NCI-H2107 treated with DMSO at 0.1 percent for 48 hours (cell line): ENCODE measurements around the gene ANKRD50.

ENCODE experiments used
- DNase-seq: peaks from one replicate; lab custom pipeline; 2025; ENCODE audit not compliant: unreplicated experiment; lab: John Stamatoyannopoulos, UW

The ANKRD50 gene, protein sequence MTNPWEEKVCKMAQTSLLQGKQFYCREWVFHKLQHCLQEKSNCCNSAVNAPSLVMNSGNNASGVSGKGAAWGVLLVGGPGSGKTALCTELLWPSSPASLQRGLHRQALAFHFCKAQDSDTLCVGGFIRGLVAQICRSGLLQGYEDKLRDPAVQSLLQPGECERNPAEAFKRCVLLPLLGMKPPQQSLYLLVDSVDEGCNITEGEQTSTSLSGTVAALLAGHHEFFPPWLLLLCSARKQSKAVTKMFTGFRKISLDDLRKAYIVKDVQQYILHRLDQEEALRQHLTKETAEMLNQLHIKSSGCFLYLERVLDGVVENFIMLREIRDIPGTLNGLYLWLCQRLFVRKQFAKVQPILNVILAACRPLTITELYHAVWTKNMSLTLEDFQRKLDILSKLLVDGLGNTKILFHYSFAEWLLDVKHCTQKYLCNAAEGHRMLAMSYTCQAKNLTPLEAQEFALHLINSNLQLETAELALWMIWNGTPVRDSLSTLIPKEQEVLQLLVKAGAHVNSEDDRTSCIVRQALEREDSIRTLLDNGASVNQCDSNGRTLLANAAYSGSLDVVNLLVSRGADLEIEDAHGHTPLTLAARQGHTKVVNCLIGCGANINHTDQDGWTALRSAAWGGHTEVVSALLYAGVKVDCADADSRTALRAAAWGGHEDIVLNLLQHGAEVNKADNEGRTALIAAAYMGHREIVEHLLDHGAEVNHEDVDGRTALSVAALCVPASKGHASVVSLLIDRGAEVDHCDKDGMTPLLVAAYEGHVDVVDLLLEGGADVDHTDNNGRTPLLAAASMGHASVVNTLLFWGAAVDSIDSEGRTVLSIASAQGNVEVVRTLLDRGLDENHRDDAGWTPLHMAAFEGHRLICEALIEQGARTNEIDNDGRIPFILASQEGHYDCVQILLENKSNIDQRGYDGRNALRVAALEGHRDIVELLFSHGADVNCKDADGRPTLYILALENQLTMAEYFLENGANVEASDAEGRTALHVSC (N-terminal part only)

GRCh38 chr4:124712372-124713184 is at the start of gene ANKRD50:
Gene ANKRD50, minus strand, starts transcription at chr4:124712732. Its CDS starts 2,221 bp downstream, at chr4:124710511.
- peak; percentile 55 for DNase-seq

DNA sequence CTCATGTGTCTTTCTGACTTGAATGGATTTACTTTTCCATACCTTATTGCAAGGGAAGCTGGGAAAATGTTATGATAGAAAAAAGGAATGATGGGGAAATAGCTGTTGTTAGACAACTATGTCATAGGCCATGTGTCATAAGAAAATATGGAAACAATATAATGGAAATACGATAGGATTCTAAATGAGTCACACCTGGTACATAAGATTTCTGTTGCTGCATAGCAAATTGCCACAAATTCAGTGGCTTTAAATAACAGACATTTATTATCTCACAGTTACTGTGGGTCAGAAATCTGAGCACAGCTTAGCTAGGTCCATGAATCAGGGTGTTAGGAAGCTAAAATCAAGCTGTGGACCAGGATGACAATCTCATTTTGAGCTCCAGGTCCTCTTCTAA is 44.6 kb upstream of the ANKRD50 start:
- DNase-seq: no peak

- no peak for DNase-seq
Observed at GRCh38 chr4:124754681-124755080, 42.1 kb upstream of the ANKRD50 start.

DNA sequence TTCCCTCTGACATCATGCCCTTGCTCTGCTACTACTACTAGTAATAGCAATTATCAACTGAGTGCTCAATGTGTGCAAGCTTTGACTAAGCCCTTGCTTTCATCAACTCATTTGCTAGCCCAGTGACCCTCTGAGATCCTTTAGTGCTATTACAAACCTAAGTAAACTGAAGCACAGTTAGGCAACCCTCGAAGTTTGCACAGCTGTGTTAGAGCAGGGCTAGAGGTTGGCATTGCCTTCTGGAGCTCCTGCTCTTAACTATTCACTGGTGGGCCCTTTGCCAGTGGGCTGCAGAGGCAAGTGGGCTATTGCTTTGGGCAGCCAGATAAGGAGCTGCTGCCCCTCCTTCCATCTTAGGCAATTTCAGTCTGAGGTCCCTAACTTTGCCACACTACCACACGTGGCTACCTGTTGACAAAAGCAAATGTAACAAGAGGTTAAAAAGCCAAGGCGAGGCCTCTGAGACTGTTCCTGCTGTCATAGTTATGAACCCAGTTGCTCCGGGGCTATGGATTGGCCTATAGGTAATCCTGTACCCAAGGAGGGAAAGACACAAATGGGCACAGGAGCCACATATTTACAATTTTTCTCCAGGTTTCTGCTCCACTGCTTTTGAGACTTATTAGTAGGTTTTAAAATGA is 41.5 kb upstream of the ANKRD50 start:
- no peak for DNase-seq

DNA sequence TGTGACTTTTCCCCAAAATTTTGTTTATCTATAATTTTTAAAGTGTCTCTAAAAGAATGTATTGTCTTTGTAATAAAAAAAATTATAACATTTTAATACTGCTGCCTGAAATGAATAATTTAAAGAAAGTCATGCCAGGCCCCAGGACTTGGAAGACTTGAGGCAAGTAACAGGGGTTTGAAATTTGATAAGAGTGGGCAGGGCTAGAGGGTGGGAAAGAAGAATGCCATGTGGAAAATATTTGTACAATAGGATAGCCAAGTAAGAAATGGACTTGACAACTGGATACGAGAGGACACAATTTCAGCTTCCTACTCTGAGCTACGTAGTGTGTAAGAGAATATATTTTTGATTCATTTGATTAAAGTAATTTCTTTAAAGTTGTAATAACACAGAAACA is 36.9 kb upstream of the ANKRD50 start:
- no peak for DNase-seq

GRCh38 chr4:124748965-124749364 is 36.4 kb upstream of the ANKRD50 start:
- no peak for DNase-seq

DNA sequence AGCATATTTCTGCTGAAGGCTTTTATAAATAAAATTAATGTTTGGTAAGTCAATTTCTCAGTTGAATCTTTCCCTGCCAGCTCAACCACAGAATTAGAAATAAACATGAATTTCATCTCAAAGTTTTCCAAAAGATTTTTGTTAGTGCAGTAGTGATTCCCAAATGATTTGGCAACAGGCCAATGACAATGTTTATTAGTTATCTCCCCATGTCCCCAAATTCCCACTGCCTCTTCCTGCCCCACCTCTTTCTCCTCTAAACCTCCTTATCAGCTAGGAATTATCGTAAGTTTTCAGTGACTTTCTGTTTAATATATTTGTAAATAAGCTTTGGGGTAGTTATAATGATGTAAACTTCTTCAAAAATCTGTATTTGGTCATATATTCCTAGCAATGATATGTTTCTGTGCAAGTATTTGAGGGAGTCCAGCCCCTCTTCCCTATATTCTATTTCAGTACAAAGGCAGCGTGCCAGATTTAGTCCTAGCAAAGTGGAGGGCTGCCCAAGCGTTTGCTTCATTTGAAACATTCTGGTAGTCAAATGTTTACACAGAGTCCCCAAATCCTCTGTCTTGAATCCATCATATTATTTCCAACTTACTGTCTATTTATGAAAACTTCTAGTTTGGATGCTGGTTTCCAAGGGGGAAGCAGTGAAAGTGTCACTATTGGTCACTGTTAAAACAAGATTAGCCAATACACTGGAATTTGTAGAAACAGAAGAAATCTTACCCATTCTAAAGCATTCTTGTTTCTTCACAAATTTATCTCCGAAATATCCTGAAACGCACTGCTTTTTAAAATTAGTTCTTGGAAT is 33.7 kb upstream of the ANKRD50 start:
- no peak for DNase-seq

GRCh38 chr4:124743711-124744110 is 31.2 kb upstream of the ANKRD50 start:
- DNase-seq: no peak

DNA sequence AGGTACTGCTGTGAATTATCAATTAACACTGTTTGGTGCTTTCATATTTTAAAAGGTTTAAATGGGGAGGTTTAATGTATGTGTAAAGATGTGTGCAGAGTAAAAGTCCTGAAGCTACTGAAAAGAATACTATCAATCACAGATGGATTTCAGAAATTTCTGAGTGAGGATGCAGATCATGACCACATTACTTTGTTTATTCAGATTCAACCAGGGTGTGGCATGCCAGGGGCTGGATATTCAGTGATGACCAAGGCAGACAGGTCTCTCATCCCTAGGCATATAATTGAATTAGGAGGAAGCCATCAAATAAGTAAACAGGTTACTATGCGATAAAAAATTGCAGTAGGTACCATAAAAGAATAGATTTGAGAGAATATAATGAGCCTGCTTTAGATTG is 28.0 kb upstream of the ANKRD50 start:
- no peak for DNase-seq

DNA sequence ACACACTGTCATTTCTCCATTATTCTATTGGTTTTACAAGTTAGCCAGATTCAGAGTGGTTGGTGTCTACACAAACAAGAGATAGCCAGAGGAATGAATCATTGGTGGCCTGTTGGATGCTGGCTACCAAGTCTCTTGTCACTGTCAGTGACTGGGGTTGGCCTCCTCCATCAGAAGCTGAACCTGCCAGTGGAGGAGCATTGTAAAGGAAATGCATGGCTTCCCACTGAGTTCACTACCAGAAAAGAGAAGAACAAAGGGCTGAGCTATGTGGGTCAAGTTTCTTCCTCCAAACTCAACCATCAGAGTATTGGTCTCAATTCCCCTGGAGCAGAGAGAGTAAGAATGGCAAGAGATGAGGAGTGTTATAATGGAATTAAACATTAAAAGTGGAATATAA is 26.5 kb upstream of the ANKRD50 start:
- DNase-seq: no peak

GRCh38 chr4:124737619-124738018 is 25.1 kb upstream of the ANKRD50 start:
- DNase-seq: no peak

DNA sequence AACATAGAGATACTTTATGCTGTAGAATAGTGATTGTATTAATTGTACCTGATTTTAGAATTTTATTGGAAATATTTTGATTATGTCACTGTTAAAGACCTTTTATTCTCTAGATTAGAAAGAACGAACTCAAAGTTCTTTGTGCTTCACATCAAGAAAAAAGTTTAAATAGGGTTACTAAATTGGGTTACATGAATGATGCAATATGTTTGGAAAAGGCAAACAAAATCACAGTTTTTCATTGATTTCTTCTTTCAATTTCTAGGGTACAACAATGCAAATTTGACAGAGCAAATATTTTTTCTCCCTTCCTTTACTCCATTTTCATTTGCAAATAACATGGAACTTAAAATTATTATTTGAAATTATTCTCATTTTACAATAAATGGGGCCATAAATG is 24.0 kb upstream of the ANKRD50 start:
- DNase-seq: no peak

- no peak for DNase-seq
Observed at GRCh38 chr4:124727331-124727890, 14.9 kb upstream of the ANKRD50 start.

GRCh38 chr4:124726269-124726668 is 13.7 kb upstream of the ANKRD50 start:
- DNase-seq: no peak

DNA sequence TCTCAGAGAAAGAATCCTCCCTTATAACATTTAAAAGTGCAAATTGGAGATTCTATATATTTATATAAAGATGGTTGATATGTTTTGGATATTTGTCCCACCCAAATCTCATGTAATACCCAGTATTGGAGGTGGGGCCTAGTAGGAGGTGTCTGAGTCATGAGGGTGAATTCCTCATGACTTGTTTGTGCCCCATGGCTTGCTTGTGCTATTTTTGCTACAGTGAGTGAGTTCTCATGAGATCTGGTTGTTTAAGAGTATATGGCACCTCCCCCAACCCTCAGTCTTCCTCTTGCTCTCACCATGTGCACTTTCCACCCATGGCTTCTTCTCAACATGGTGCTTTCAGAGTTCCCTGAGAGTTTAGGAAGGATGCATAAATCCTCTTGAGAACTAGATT is 9.5 kb upstream of the ANKRD50 start:
- DNase-seq: no peak

DNA sequence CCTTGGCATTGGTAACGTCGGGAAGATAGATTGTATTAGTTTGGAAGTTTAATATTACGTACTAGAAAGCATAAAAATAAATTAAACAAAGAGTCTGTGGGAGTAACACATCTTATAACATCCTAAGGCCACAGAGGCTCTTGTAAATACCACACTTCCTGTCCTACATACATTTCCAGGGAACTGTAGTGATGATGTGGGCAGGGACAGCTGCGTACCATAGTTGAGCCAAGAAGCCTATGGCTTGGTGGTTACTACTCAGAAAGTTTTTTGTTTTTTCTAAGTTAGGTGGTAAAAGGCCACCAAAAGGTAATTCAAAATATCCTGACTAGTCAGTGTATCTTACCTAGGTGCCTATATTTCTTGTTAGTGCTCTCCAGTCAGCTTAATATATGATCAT is 4.6 kb upstream of the ANKRD50 start:
- no peak for DNase-seq

DNA sequence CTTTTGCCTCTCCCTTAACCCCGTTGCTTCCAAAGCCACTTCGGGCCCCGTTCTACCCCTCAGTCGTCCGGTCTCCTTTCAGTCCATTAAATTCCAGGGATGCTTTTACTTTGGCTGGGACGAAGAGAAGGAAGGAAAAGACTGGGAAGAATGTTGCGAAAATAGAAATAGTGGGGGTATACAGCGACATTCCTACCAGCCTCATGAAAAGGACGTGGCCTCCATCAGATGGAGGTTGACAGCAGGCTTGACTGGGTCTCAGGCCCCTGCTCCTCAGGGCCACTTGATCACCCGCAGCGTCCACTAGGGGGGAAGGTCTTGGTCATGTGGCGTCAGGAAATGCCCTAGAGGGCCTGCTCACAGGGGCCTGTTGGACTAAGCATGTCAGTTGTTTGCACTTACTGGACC is 657 bp upstream of the ANKRD50 start:
- no peak for DNase-seq

DNA sequence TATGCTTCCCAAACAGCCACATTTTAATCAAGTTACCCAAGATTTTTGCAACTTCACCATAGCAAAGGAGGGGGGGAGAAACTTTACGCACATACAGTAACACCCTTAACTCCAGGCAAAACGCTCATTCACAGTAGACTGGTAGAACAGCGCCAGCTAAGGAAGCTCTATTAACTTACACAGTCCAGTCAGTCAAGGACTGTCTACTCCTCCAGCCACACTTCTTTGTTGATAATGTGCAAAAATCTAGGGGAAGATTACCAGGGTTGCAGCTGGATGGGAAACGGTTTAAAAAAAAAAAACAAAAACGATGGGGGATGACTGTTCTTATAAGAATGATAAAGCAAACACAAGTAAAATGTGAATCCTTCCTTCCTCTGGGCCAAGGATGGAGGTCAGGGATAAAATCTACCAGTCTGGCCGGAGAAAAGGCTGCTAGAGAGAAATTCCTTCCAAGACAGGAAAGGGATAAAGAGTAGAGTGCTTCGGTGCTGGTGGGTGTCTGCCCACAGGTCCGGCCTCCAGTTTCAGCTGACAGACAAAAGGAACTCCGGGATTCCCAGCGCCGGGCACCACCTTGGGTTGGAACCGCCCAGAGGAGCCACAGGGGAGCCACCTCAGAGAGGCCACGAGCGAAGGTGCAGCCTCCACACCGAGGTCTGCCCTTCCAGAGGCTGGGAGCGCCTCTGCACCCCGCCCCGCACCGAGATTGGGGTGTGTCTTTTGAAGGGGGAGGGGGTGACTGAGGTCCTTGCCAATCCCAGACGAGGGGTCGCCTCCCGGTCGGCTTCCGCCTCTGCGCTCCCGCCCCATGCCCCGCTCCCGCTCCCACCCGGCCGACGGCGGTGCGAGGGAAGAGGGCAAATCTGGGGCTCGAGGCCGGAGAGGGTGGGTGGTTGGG is 811 bp downstream of the ANKRD50 start:
- DNase-seq: peak; percentile 42
